Fibroblast of lung (primary cell): Measurements from ENCODE around the gene EIF4A3. TPM values are rescaled to one million over a fixed set of nuclear protein-coding genes. Genes with fewer than 3 reads are reported as not detected.

Experiments used
- DNase-seq, 2 donors: peaks; one replicate each; pipeline versions ENCODE4 v3.0.0 to v3.0.0-alpha.2; 2010; ENCODE audit warnings: low read depth in 2 of 2
- H2AFZ ChIP-seq: 2 replicates; pipeline ENCODE4 v1.5.1; 2012; ENCODE audit warnings: low read length, control low read depth, inconsistent platforms
- H3K27ac ChIP-seq: 2 replicates; pipeline ENCODE4 v1.5.1; 2011; ENCODE audit warnings: low read length, control low read depth; ENCODE audit not compliant: insufficient read depth
- H3K27me3 ChIP-seq: 2 replicates; pipeline ENCODE4 v1.5.1; 2011; ENCODE audit warnings: mild to moderate bottlenecking, low read length; ENCODE audit not compliant: control insufficient read depth, insufficient read depth
- H3K36me3 ChIP-seq: 2 replicates; pipeline ENCODE4 v1.5.1; 2011; ENCODE audit warnings: low read length; ENCODE audit not compliant: control insufficient read depth, insufficient read depth
- H3K4me1 ChIP-seq: 2 replicates; pipeline ENCODE4 v1.5.1; 2011; ENCODE audit warnings: low read length; ENCODE audit not compliant: control insufficient read depth, insufficient read depth; ENCODE audit errors: extremely low read depth
- H3K4me2 ChIP-seq: 2 replicates; pipeline ENCODE4 v1.5.1; 2011; ENCODE audit warnings: low read length, control low read depth; ENCODE audit not compliant: insufficient read depth; ENCODE audit errors: extremely low read depth
- H3K4me3 ChIP-seq, 4 experiments: fragments of 200-600 bp in 1 of 4; sonication (generic) in 1 of 4; replicated peaks in 1 of 4; 2 replicates each; pipeline ENCODE4 v1.5.1; 2011 to 2016; ENCODE audit warnings: low read length in 4 of 4, low read depth in 3 of 4, mild to moderate bottlenecking in 3 of 4, control low read depth in 2 of 4, inconsistent platforms in 1 of 4, mixed read lengths in 1 of 4; ENCODE audit not compliant: insufficient read depth in 1 of 4; ENCODE audit errors: control extremely low read depth in 1 of 4
- H3K79me2 ChIP-seq: 2 replicates; pipeline ENCODE4 v1.5.1; 2012; ENCODE audit warnings: mild to moderate bottlenecking, low read length, inconsistent platforms; ENCODE audit not compliant: control insufficient read depth, insufficient read depth
- H3K9ac ChIP-seq: 2 replicates; pipeline ENCODE4 v1.5.1; 2011; ENCODE audit warnings: mild to moderate bottlenecking, low read length, control low read depth; ENCODE audit not compliant: insufficient read depth
- H3K9me3 ChIP-seq: 2 replicates; pipeline ENCODE4 v1.5.1; 2012; ENCODE audit warnings: low read depth, low read length; ENCODE audit not compliant: control insufficient read depth, insufficient read depth
- H4K20me1 ChIP-seq: 2 replicates; pipeline ENCODE4 v1.5.1; 2011; ENCODE audit warnings: low read length; ENCODE audit not compliant: control insufficient read depth, insufficient read depth; ENCODE audit errors: extremely low read depth
- EZH2 ChIP-seq: IDR thresholded peaks from 2 replicates; pipeline ENCODE4 v1.5.1; 2012; ENCODE audit warnings: low read length, control low read depth, mild to moderate bottlenecking; ENCODE audit errors: missing control alignments
- polyA plus RNA-seq, 2 donors: library from polyadenylated mRNA; depleted of rRNA in 1 of 2; stranded (reverse) in 1 of 2; unstranded in 1 of 2; fragments of >200 nt; gene quantifications; 2 replicates each; pipeline ENCODE4 v1.2.1, GENCODE V29; 2011 to 2012; ENCODE audit warnings: missing spikeins in 1 of 2
- total RNA-seq: library from RNA; depleted of rRNA; stranded (reverse); fragments of >200 nt; gene quantifications from 2 replicates; pipeline ENCODE4 v1.2.1, GENCODE V29; 2014
- TF ChIP-seq, protein P1 (sequence below), 2 donors: IDR thresholded peaks in 1 of 2; conservative IDR thresholded peaks in 1 of 2; 1 replicate in 1 of 2; 2 replicates in 1 of 2; pipeline ENCODE4 v1.5.1; 2011 to 2012; ENCODE audit warnings: low read length in 2 of 2, control low read depth in 1 of 2, inconsistent platforms in 1 of 2, low read depth in 1 of 2, mild to moderate bottlenecking in 1 of 2

Gene EIF4A3
- total and polyA plus RNA-seq, 2 donors (not counting 1 experiment from before 2014, with no cell fraction given) = 73.2 to 110 TPM

DNA sequence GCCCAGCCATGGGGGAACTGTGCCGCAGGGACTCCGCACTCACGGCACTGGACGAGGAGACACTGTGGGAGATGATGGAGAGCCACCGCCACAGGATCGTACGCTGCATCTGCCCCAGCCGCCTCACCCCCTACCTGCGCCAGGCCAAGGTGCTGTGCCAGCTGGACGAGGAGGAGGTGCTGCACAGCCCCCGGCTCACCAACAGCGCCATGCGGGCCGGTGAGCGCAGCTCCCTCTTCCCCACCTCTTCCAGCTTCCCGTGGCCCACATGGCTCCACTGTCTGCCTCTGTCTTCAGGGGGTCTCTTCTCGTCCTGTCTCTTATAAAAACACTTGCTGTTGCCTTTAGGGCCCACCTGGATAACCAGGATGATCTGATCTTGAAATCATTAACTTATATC, 34.5 kb upstream of the EIF4A3 start:
- Histone ChIP-seq H2AFZ (no peak overlapping the region), H3K79me2 (no peaks in the 10 kb centered on the region), H3K4me1 (no peaks in the 10 kb centered on the region), H3K4me2 (no peak overlapping the region), H3K36me3 (no peaks in the 10 kb centered on the region), H3K9me3 (no peaks in the 10 kb centered on the region), H4K20me1 (no peaks in the 10 kb centered on the region), H3K27me3 (no peaks in the 10 kb centered on the region), H3K4me3 (no peak overlapping the region), H3K27ac (no peak overlapping the region), H3K9ac (no peak overlapping the region)
- DNase-seq = no peak
- TF ChIP-seq EZH2 = no peak
- TF ChIP-seq, protein P1, sequence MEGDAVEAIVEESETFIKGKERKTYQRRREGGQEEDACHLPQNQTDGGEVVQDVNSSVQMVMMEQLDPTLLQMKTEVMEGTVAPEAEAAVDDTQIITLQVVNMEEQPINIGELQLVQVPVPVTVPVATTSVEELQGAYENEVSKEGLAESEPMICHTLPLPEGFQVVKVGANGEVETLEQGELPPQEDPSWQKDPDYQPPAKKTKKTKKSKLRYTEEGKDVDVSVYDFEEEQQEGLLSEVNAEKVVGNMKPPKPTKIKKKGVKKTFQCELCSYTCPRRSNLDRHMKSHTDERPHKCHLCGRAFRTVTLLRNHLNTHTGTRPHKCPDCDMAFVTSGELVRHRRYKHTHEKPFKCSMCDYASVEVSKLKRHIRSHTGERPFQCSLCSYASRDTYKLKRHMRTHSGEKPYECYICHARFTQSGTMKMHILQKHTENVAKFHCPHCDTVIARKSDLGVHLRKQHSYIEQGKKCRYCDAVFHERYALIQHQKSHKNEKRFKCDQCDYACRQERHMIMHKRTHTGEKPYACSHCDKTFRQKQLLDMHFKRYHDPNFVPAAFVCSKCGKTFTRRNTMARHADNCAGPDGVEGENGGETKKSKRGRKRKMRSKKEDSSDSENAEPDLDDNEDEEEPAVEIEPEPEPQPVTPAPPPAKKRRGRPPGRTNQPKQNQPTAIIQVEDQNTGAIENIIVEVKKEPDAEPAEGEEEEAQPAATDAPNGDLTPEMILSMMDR (conservative IDR thresholded peaks at IDR 0.05 in 1 of 2, IDR thresholded peaks at IDR 0.05 in 1 of 2; ENCODE audit: low read depth in 1 of 2, low read length in 2 of 2) = no peak

DNA sequence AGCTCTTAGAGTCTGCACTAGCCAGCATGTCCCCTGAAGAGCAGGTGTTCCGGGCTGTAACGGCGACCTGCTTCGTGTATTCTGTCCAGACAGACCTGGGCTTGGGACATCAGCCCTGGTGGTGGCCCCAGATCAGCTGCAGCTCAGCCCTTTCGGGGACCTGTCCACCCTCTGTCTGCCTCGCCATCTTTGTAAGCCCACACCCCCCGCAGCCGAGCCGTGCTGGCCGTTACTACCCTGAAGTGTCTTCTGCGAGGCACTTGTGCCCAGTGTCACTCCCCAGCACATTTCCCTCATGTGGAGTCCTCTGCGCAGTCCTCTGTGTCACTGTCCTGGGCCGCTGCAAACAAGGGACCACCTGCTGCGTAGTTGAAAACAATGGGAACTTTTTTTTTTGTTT, 33.3 kb upstream of the EIF4A3 start:
- no peak for DNase-seq
- Histone ChIP-seq H3K27me3 (no peaks in the 10 kb centered on the region), H3K4me2 (no peak overlapping the region), H3K27ac (no peak overlapping the region), H3K9ac (no peak overlapping the region), H3K4me1 (no peaks in the 10 kb centered on the region), H2AFZ (no peak overlapping the region), H4K20me1 (no peaks in the 10 kb centered on the region), H3K36me3 (no peaks in the 10 kb centered on the region), H3K4me3 (no peak overlapping the region), H3K79me2 (no peaks in the 10 kb centered on the region), H3K9me3 (no peaks in the 10 kb centered on the region)
- TF ChIP-seq EZH2 = no peak
- TF ChIP-seq, protein P1 (conservative IDR thresholded peaks at IDR 0.05 in 1 of 2, IDR thresholded peaks at IDR 0.05 in 1 of 2; ENCODE audit: low read depth in 1 of 2, low read length in 2 of 2) = no peak

DNA sequence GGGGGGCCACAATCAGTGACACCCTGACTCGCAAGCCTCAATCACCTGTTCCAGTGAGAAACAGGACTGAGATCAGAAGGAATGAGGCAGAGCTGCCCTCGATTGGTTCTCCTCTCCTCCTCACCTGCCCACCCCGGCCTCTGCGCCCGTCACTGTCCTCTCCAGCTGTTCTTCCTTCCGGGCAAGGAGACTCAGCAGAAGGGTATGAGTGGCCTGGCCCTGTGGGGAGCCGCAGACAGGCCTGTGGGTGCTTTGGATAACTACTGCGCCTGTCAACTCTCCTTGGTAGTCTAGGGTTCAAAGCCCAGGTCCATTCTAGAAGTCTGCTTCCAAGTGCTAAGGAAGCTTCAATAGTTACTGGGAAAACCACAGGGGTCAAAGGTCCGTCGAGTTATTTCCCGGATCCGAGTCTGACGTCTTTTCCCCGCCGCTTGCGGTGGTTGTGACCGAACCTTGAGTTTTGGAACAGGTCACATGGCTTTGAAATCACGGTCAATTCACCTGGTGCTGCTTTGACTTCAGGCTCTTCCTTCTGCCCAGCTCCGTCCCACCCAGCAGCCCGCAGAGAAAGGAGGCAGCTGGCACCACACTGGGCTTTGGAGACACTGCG, 31.2 kb upstream of the EIF4A3 start:
- H3K27me3 ChIP-seq = no peaks in the 10 kb centered on the region
- no peaks in the 10 kb centered on the region for H4K20me1 ChIP-seq
- H3K9ac ChIP-seq = no peak overlapping the region
- no peaks in the 10 kb centered on the region for H3K9me3 ChIP-seq
- H2AFZ ChIP-seq = no peak overlapping the region
- no peaks in the 10 kb centered on the region for H3K79me2 ChIP-seq
- DNase-seq = no peak
- H3K36me3 ChIP-seq = no peaks in the 10 kb centered on the region
- H3K4me3 ChIP-seq = no peak overlapping the region
- no peaks in the 10 kb centered on the region for H3K4me1 ChIP-seq
- TF ChIP-seq EZH2 = no peak
- TF ChIP-seq, protein P1 (conservative IDR thresholded peaks at IDR 0.05 in 1 of 2, IDR thresholded peaks at IDR 0.05 in 1 of 2; ENCODE audit: low read depth in 1 of 2, low read length in 2 of 2) = no peak
- H3K27ac ChIP-seq = no peak overlapping the region
- H3K4me2 ChIP-seq = no peak overlapping the region
